Activated CD4-positive, alpha-beta T cell treated with anti-CD3 and anti-CD28 coated beads for 36 hours (primary cell): ENCODE results near the gene ACOX3. TPM values are rescaled to one million over a fixed set of nuclear protein-coding genes. Genes with fewer than 3 reads are reported as not detected.

Experiments
- ATAC-seq: fragments of 200-7000 bp; cut with Tn5 transposase; one replicate; pipeline ENCODE4 v1.10.0; 2021; ENCODE audit warnings: mild to moderate bottlenecking, moderate library complexity
- CTCF ChIA-PET: fragments of 350-600 bp; sonication (Branson Sonifier 250); formaldehyde crosslinking; loops from one replicate; lab custom pipeline; 2021; ENCODE audit warnings: antibody characterized with exemption; lab: Charles Lee
- POLR2A ChIA-PET: fragments of 350-600 bp; sonication (Branson Sonifier 250); formaldehyde crosslinking; loops from one replicate; lab custom pipeline; 2021; ENCODE audit warnings: antibody characterized with exemption, inconsistent platforms; lab: Charles Lee
- DNase-seq: peaks from one replicate; pipeline ENCODE4 v3.0.0-alpha.2; 2020
- H3K27ac Mint-ChIP-seq: one replicate; pipeline ENCODE4 v1.8.0; 2021; ENCODE audit warnings: mixed read lengths
- H3K27me3 Mint-ChIP-seq: one replicate; pipeline ENCODE4 v1.8.0; 2021; ENCODE audit warnings: mixed read lengths
- H3K36me3 Mint-ChIP-seq: one replicate; pipeline ENCODE4 v1.8.0; 2021; ENCODE audit warnings: low read depth, mixed read lengths
- H3K4me1 Mint-ChIP-seq: one replicate; pipeline ENCODE4 v1.8.0; 2021; ENCODE audit warnings: mixed read lengths
- H3K4me3 Mint-ChIP-seq: one replicate; pipeline ENCODE4 v1.8.0; 2021; ENCODE audit warnings: mild to moderate bottlenecking, moderate library complexity, mixed read lengths
- H3K9me3 Mint-ChIP-seq: one replicate; pipeline ENCODE4 v1.8.0; 2021; ENCODE audit warnings: low read depth, mixed read lengths
- intact Hi-C, 2 experiments: fragments of 100-400 bp; cut with DNase I in 1 of 2; cut with micrococcal nuclease in 1 of 2; formaldehyde crosslinking; loops; one replicate each; pipeline versions ENCODE4 v1.14.2 to v1.15.1; 2022 to 2024; cut with DNase I, micrococcal nuclease
- total RNA-seq, 2 experiments: library from RNA; stranded (reverse); gene quantifications; one replicate each; pipeline ENCODE4 v1.2.3, GENCODE V29; 2021

ACOX3 gene
- total RNA-seq, 2 experiments from 2014 or later = 20.5 to 29.3 TPM

GRCh38 chr4:8385611-8386010 is 54.9 kb downstream of the ACOX3 start:
- Mint-ChIP-seq H3K4me3 (no peak overlapping the region), H3K27ac (no peak overlapping the region), H3K27me3 (no peaks in the 10 kb centered on the region), H3K36me3 (peaks cover 3% of the 10 kb centered on the region), H3K4me1 (no peaks in the 10 kb centered on the region), H3K9me3 (no peaks in the 10 kb centered on the region)
- ATAC-seq = no peak
- POLR2A ChIA-PET = no interaction called here
- CTCF ChIA-PET = interaction anchor here (0.6 kb wide), 1 partner anchor 17 kb away, joined by 3 read pairs; no protein-coding TSS in a partner anchor
- DNase-seq = no peak
- intact Hi-C loops = no loop called here

DNA sequence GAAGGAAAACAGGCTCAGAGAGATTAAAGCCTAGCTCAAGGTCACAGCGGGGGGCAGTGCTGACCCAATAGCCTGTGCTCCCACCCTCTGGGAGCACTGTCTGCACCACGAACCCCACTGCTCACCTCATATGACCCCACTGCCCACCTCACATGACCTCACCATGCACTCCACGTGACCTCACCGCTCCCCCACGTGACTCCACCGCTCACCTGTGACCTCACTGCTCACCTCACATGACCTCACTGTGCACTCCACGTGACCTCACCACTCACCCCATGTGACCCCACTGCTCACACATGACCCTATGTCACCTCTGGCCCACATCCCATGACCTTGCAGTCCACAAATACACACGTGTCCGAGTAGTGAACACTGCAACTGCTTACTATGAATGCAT is 55.4 kb downstream of the ACOX3 start:
- Mint-ChIP-seq H3K27me3 (no peaks in the 10 kb centered on the region), H3K9me3 (no peaks in the 10 kb centered on the region), H3K4me1 (no peaks in the 10 kb centered on the region), H3K27ac (no peak overlapping the region), H3K4me3 (no peak overlapping the region), H3K36me3 (peaks cover 3% of the 10 kb centered on the region)
- intact Hi-C loops = no loop called here
- ChIA-PET POLR2A (no interaction called here), CTCF (interaction anchor here (0.6 kb wide), 1 partner anchor 17 kb away, joined by 3 read pairs; no protein-coding TSS in a partner anchor)
- ATAC-seq (no peak), DNase-seq (no peak)

DNA sequence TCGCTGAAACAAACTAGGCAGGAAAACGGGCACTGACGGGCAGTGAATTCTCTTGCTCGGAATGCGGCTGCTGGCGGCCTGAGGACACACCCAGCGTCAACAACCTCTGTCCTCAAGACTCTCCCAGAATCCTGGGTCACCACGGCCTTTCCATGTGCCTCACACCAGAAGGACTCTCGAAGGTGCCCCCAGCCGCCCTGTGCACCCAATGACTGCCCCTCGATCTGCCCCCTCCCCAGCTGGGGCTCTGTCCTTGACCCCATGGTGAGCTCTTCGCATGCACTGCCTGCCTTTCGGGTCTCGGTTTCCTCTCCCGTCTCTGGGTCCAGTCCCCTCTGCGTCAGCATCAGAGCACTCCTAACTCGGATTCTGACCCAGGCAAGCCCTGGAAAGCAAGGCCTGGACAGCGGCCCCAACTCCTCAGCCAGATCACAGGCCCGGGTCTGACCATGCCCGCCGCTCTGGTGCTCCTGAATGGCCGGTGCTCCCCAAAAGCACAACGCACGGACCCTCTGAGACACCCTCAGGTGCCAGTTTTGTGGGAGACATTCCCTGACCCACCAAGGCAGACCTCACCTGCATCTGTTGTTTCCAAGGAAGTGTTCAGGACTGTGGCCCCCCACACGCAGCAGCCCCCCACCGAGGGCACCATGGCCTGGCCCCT is 56.0 kb downstream of the ACOX3 start:
- Mint-ChIP-seq H3K9me3 (no peaks in the 10 kb centered on the region), H3K4me3 (no peak overlapping the region), H3K36me3 (peaks cover 3% of the 10 kb centered on the region), H3K4me1 (no peaks in the 10 kb centered on the region), H3K27ac (no peak overlapping the region), H3K27me3 (no peaks in the 10 kb centered on the region)
- no peak for ATAC-seq
- CTCF ChIA-PET = interaction anchor here (0.6 kb wide), 1 partner anchor 16 kb away, joined by 3 read pairs; no protein-coding TSS in a partner anchor
- intact Hi-C loops = no loop called here
- POLR2A ChIA-PET = no interaction called here
- no peak for DNase-seq

DNA sequence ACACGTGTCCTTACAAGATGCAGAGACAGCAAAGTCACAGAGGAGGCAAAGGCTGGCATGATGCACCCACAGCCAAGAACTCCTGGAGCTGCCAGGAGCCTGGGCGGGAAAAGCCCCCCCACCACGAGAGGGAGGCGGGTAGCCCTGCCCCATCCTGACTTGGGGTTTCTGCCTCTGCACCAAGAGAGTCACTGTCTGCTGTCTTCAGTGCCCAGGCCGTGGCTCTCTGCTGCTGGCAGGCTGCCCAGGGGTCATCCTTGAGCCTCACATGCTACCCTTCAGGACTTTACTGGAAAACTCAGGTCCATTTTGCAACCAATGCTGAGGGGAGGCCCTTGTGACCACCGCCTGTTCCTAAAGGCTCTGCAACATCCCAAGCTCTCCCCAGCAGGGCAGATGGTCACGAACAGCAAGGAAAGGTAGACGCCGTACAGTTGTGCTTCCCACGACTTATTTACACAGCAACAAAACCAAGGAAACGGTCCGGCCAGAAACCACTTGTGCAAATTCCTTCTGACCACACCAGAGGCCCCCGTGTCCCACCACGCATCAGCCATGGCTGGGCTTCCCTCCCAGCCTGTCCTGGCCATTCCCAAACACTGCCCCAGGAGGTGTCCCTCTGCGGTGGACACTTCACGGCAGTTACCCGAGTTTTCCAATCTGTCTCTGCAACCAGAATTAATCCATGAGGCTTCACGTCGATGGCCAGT is 56.9 kb downstream of the ACOX3 start:
- H3K4me1 Mint-ChIP-seq = no peaks in the 10 kb centered on the region
- ChIA-PET CTCF (no interaction called here), POLR2A (no interaction called here)
- peaks cover 3% of the 10 kb centered on the region for H3K36me3 Mint-ChIP-seq
- no peak overlapping the region for H3K27ac Mint-ChIP-seq
- intact Hi-C loops = no loop called here
- H3K27me3 Mint-ChIP-seq = no peaks in the 10 kb centered on the region
- H3K4me3 Mint-ChIP-seq = no peak overlapping the region
- H3K9me3 Mint-ChIP-seq = no peaks in the 10 kb centered on the region
- ATAC-seq (no peak), DNase-seq (no peak)

GRCh38 chr4:8383016-8383415 is 57.5 kb downstream of the ACOX3 start:
- H3K36me3 Mint-ChIP-seq = peaks cover 3% of the 10 kb centered on the region
- no peak overlapping the region for H3K27ac Mint-ChIP-seq
- ChIA-PET CTCF (no interaction called here), POLR2A (no interaction called here)
- H3K27me3 Mint-ChIP-seq = no peaks in the 10 kb centered on the region
- no peak overlapping the region for H3K4me3 Mint-ChIP-seq
- DNase-seq (no peak), ATAC-seq (no peak)
- no peaks in the 10 kb centered on the region for H3K4me1 Mint-ChIP-seq
- intact Hi-C loops = no loop called here
- H3K9me3 Mint-ChIP-seq = no peaks in the 10 kb centered on the region

GRCh38 chr4:8381814-8382581 is 58.5 kb downstream of the ACOX3 start:
- no peaks in the 10 kb centered on the region for H3K27me3 Mint-ChIP-seq

DNA sequence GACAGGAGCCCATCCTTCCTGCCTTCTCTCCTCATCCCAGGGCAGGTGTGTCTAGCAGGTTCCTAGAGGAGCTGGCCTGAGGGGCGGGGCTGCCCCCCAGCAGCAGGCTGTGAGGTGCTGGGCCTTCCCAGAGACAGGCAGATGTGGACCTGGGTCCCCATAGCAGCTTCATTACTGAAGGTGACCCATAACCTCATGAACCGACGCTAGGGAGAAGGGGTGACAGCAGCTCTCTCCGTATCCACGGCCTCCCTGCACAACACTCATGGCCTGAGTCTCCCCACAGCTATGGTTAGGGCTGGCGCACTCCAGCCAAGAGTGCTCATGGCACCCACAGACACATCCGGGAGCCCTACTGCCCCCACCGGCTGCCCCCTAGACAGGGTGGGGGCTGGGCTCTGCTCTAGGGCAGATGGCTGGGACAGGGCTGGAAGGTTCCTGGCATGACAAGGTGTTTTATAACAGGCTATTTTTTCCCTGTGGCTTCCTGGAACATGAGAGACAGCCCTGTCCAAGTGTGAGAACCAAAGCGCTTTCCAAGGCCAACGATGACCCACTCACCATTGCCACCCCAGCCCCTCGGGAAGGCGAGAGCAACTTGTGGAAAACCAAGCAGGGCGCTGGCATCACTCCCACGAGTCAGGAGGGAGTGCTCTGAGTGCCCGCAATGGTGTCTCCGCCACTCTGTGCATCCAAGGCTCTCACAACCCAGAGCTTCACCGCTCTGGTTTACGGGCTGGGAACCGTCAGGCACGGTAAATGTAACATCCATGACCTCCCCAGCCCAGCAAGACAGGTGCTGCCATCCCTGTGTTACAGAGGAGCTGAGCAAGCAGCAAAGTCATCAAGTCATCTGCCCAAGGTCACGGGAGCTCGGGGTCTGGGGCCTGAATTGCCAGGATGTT is 59.8 kb downstream of the ACOX3 start:
- no peaks in the 10 kb centered on the region for H3K4me1 Mint-ChIP-seq
- H3K27me3 Mint-ChIP-seq = no peaks in the 10 kb centered on the region
- H3K27ac Mint-ChIP-seq = no peak overlapping the region
- no peak for DNase-seq
- intact Hi-C loops = no loop called here
- H3K9me3 Mint-ChIP-seq = no peaks in the 10 kb centered on the region
- H3K36me3 Mint-ChIP-seq = no peaks in the 10 kb centered on the region
- CTCF ChIA-PET = no interaction called here
- ATAC-seq = no peak
- POLR2A ChIA-PET = no interaction called here
- H3K4me3 Mint-ChIP-seq = no peak overlapping the region

More at GRCh38 chr4:8381814-8382581, 58.5 kb downstream of the ACOX3 start:
- Mint-ChIP-seq H3K4me1 (no peaks in the 10 kb centered on the region), H3K9me3 (no peaks in the 10 kb centered on the region), H3K27ac (no peak overlapping the region), H3K4me3 (no peak overlapping the region), H3K36me3 (no peaks in the 10 kb centered on the region)
- CTCF ChIA-PET = no interaction called here
- no peak for ATAC-seq
- POLR2A ChIA-PET = no interaction called here
- intact Hi-C loops = no loop called here
- DNase-seq = no peak

DNA sequence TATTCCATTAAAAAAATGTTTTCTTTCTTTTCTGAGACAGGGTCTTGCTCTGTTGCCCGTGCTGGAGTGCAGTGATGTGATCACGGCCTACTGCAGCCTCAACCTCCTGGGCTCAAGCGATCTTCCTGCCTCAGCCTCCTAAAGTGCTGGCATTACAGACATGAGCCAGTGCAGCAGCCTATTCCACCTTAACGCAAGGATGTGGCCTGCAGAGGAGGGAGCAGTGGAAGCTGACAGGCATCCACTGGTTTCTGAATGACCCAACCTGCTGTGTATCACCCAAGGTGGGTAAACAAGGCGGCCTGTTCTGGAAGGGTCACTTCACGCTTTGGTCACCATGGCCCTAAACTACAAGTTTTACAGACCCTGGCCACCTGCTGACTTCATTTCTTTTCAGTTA is 60.8 kb downstream of the ACOX3 start:
- Mint-ChIP-seq H3K27ac (no peak overlapping the region), H3K4me1 (no peaks in the 10 kb centered on the region), H3K27me3 (no peaks in the 10 kb centered on the region), H3K36me3 (no peaks in the 10 kb centered on the region), H3K4me3 (no peak overlapping the region), H3K9me3 (no peaks in the 10 kb centered on the region)
- ChIA-PET CTCF (no interaction called here), POLR2A (no interaction called here)
- ATAC-seq = no peak
- no peak for DNase-seq
- intact Hi-C loops = no loop called here

GRCh38 chr4:8379281-8379680 is 61.2 kb downstream of the ACOX3 start:
- POLR2A ChIA-PET = no interaction called here
- Mint-ChIP-seq H3K9me3 (no peaks in the 10 kb centered on the region), H3K27ac (no peak overlapping the region), H3K4me3 (no peak overlapping the region), H3K36me3 (no peaks in the 10 kb centered on the region), H3K4me1 (no peaks in the 10 kb centered on the region), H3K27me3 (no peaks in the 10 kb centered on the region)
- ATAC-seq (no peak), DNase-seq (no peak)
- intact Hi-C loops = no loop called here
- CTCF ChIA-PET = no interaction called here

GRCh38 chr4:8378776-8379175 is 61.7 kb downstream of the ACOX3 start:
- CTCF ChIA-PET = no interaction called here
- no peak overlapping the region for H3K4me3 Mint-ChIP-seq
- POLR2A ChIA-PET = no interaction called here
- intact Hi-C loops = no loop called here
- H3K27ac Mint-ChIP-seq = no peak overlapping the region
- no peaks in the 10 kb centered on the region for H3K36me3 Mint-ChIP-seq
- no peak for ATAC-seq
- H3K27me3 Mint-ChIP-seq = no peaks in the 10 kb centered on the region
- no peaks in the 10 kb centered on the region for H3K4me1 Mint-ChIP-seq
- H3K9me3 Mint-ChIP-seq = no peaks in the 10 kb centered on the region
- DNase-seq = no peak

DNA sequence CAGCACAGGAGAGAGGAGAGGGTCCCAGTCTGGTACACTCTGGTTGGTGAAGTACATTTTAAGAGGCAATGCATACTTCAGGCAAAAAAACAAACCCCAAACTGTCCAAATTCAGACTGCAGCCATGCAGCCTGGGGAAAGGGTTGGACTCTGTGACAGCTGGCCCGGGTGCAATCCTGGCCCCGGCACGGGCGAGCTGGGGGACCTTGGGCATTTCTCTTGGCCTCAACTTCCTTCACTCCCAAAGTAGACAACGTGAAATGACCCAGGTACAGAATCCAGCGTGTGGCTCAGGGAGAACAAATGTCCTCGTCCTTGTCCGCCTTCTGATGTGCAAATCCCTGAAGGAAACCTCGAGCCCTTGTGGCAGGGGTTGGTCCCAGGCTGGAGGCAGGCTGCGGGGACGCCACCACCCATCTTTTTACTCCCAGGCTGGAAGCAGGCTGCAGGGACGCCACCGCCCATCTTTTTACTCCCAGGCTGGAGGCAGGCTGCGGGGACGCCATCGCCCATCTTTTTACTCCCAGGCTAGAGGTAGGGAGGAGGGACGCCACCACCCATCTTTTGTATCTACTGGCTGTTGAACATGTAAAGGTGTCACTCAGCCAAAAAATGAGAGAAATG is 62.3 kb downstream of the ACOX3 start:
- DNase-seq (no peak), ATAC-seq (no peak)
- intact Hi-C loops = no loop called here
- ChIA-PET POLR2A (no interaction called here), CTCF (interaction anchor here (0.6 kb wide), 1 partner anchor 69 kb away, joined by 3 read pairs; no protein-coding TSS in a partner anchor)
- no peaks in the 10 kb centered on the region for H3K9me3 Mint-ChIP-seq
- no peak overlapping the region for H3K4me3 Mint-ChIP-seq
- H3K4me1 Mint-ChIP-seq = no peaks in the 10 kb centered on the region
- H3K27ac Mint-ChIP-seq = no peak overlapping the region
- no peaks in the 10 kb centered on the region for H3K36me3 Mint-ChIP-seq
- no peaks in the 10 kb centered on the region for H3K27me3 Mint-ChIP-seq
